CD4-positive, alpha-beta T cell treated with Interleukin-15 for 1 hour (primary cell): ENCODE data around the gene DNAJC16.
A peak's percentile ranks its signal among the peaks of the same experiment; 100 is the strongest.
"Not testable (repeated sequence)": the region's sequence is repeated elsewhere in the genome, so short reads cannot be mapped to it uniquely, and the experiment has no call there.

Experiments
- DNase-seq: peaks from one replicate; pipeline ENCODE4 v3.0.0-alpha.2; 2020

The DNAJC16 gene

GRCh38 chr1:15508700-15509487 lies 17.8 kb upstream of the DNAJC16 start:
- DNase-seq = no peak

- no peak for DNase-seq
Observed at GRCh38 chr1:15509586-15509985, 17.1 kb upstream of the DNAJC16 start.

GRCh38 chr1:15510611-15511405 lies 15.8 kb upstream of the DNAJC16 start:
- DNase-seq = no peak

- no peak for DNase-seq
Observed at GRCh38 chr1:15513192-15513591, 13.5 kb upstream of the DNAJC16 start.

- DNase-seq = no peak
Observed at GRCh38 chr1:15513919-15514318, 12.7 kb upstream of the DNAJC16 start.

GRCh38 chr1:15514557-15514956 lies 12.1 kb upstream of the DNAJC16 start:
- not testable (repeated sequence) for DNase-seq

GRCh38 chr1:15515022-15515663 lies 11.5 kb upstream of the DNAJC16 start:
- no peak for DNase-seq

- DNase-seq = no peak
Observed at GRCh38 chr1:15519625-15520024, 7.0 kb upstream of the DNAJC16 start.

GRCh38 chr1:15521206-15521906 lies 5.3 kb upstream of the DNAJC16 start:
- not testable (repeated sequence) for DNase-seq

GRCh38 chr1:15522551-15522950 lies 4.1 kb upstream of the DNAJC16 start:
- DNase-seq = no peak

- no peak for DNase-seq
Observed at GRCh38 chr1:15523104-15524020, 3.3 kb upstream of the DNAJC16 start.

GRCh38 chr1:15524021-15524282 lies 2.7 kb upstream of the DNAJC16 start, which contains the start of gene CASP9:
TSS of gene CASP9 (minus strand) at chr1:15524215. CDS start at chr1:15524200, 15 bp downstream.
- no peak for DNase-seq

- DNase-seq = peak; percentile 98
Observed at GRCh38 chr1:15524283-15525049, 2.2 kb upstream of the DNAJC16 start.

- peak; percentile 99 for DNase-seq
Observed at GRCh38 chr1:15525050-15526020, 1.3 kb upstream of the DNAJC16 start.

GRCh38 chr1:15526021-15526489 lies 593 bp upstream of the DNAJC16 start:
- no peak for DNase-seq

GRCh38 chr1:15531003-15531402 lies 4.4 kb downstream of the DNAJC16 start:
- DNase-seq = no peak

- DNase-seq = no peak
Observed at GRCh38 chr1:15531682-15532081, 5.0 kb downstream of the DNAJC16 start.

- DNase-seq = no peak
Observed at GRCh38 chr1:15538771-15539170, 12.1 kb downstream of the DNAJC16 start.

GRCh38 chr1:15540186-15540585 lies 13.5 kb downstream of the DNAJC16 start:
- no peak for DNase-seq
